Esophagus muscularis mucosa (tissue), 4 donors: ENCODE measurements around the gene CTIF. TPM values are rescaled to one million over a fixed set of nuclear protein-coding genes. Genes with fewer than 3 reads are reported as not detected.

Experiments used
- DNase-seq: peaks from one replicate; pipeline ENCODE4 v3.0.0-alpha.2; 2017; ENCODE audit errors: extremely low spot score
- H3K27ac ChIP-seq, 4 donors: fragments of 200-600 bp; sonication (generic); replicated peaks in 1 of 4; 1 replicate in 3 of 4; 2 replicates in 1 of 4; pipeline ENCODE4 v1.5.1; 2016 to 2019; ENCODE audit warnings: mild to moderate bottlenecking in 1 of 4
- H3K27me3 ChIP-seq, 4 donors: fragments of 200-600 bp; sonication (generic); one replicate each; pipeline versions ENCODE4 v1.5.1 to v1.6.0; 2016 to 2019
- H3K36me3 ChIP-seq, 4 donors: fragments of 200-600 bp; sonication (generic); one replicate each; pipeline ENCODE4 v1.5.1; 2016 to 2019
- H3K4me1 ChIP-seq, 4 donors: fragments of 200-600 bp; sonication (generic); one replicate each; pipeline ENCODE4 v1.5.1; 2016 to 2019
- H3K4me3 ChIP-seq, 4 donors: fragments of 200-600 bp; sonication (generic); 1 replicate in 2 of 4; 2 replicates in 2 of 4; pipeline ENCODE4 v1.5.1; 2016 to 2019; ENCODE audit warnings: mild to moderate bottlenecking in 4 of 4, moderate library complexity in 1 of 4
- H3K9me3 ChIP-seq, 4 donors: fragments of 200-600 bp; sonication (generic); 1 replicate in 3 of 4; 2 replicates in 1 of 4; pipeline ENCODE4 v1.5.1; 2016 to 2019
- CTCF ChIP-seq, 3 experiments: fragments of 200-600 bp in 2 of 3; fragments of 450-650 bp in 1 of 3; sonication (generic) in 2 of 3; IDR thresholded peaks; one replicate each; pipeline ENCODE4 v1.5.1; 2017 to 2019; ENCODE audit warnings: antibody characterized with exemption in 3 of 3, mild to moderate bottlenecking in 2 of 3, moderate library complexity in 1 of 3
- EP300 ChIP-seq: sonication (generic); formaldehyde crosslinking; IDR thresholded peaks from one replicate; pipeline ENCODE4 v1.6.1; 2017; ENCODE audit warnings: antibody characterized with exemption
- POLR2A ChIP-seq: fragments of 450-650 bp; IDR thresholded peaks from one replicate; pipeline ENCODE4 v1.6.1; 2017; ENCODE audit warnings: antibody characterized with exemption, moderate library complexity, mild to moderate bottlenecking, low read depth
- POLR2AphosphoS5 ChIP-seq, 2 donors: sonication (generic); formaldehyde crosslinking; IDR thresholded peaks; one replicate each; pipeline ENCODE4 v1.6.1; 2017; ENCODE audit warnings: antibody characterized with exemption in 2 of 2
- WGBS: methylation state at CpG from one replicate; pipeline ENCODE4 v1.1.5; 2018; 5-methylcytosine and 5-hydroxymethylcytosine counted together
- intact Hi-C: fragments of 100-400 bp; cut with DNase I; formaldehyde crosslinking; loops from one replicate; pipeline ENCODE4 v1.15.1; 2023
- total RNA-seq, 4 donors: library from RNA; depleted of rRNA; stranded (reverse); fragments of >200 nt; gene quantifications; one replicate each; pipeline versions ENCODE4 v1.1.0 to v1.2.1, GENCODE V29; 2016

The CTIF gene
- total RNA-seq, 4 donors from 2014 or later: 63.1 to 137 (median 87.7) TPM

DNA sequence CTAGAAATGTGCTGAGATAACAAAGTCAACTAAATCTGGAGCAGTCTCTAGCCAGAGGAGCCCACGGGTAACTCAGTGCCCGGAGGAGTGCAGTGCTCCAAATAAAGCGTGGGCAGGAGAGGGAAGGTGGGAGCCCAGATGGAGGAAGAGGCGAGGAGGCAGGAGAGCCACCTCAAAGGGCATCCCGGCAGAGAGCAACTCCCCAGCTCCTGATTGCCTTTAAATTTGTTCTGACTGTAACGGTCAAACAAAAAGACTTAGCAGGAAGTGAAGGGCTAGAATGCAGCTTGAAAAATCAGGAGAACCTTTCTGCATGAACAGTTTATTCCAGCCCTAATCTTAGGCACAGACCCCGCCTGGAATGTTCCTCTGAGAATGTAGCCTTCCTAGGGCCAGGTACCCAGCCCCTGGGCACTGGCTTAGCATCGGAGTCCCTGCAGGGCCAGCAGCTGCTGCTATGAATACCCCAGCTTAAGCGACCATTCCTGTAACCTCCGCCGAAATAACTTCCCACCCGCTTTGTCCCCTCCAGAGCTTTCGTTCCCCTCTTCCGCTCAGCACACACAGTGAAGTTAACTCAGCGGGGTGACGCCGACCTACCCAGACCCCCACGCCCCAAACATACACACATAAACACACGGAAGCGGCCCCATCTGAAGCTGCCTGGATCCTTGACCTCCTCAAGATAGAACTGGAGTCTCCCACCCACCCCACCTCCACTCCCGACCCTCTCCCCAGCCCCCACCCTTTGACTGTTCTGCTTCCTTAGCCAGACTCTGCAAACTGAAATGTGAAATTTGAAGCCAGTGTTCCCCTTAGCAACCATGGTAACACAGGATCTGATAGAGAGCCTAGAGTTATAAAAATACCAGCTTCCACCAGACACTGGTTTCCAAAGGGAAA, 288.7 kb downstream of the CTIF start:
- Histone ChIP-seq H3K4me1 (peaks cover 47 to 63% (median 55%) of the 10 kb centered on the region in 4 donors), H3K4me3 (peak overlapping the region; percentile 2 to 19 (median 16)), H3K36me3 (peaks cover 0 to 2% (median 0%) of the 10 kb centered on the region in 4 donors), H3K27ac (peak overlapping the region; percentile 38 to 70 (median 50)), H3K9me3 (peaks cover 0 to 5% (median 0%) of the 10 kb centered on the region in 4 donors), H3K27me3 (no peaks in the 10 kb centered on the region)
- intact Hi-C loops: loop anchor here (5.0 kb wide), 1 partner anchor 45 kb away; no protein-coding TSS in a partner anchor
- TF ChIP-seq CTCF (IDR thresholded peaks at IDR 0.05): no peak
- no peak for TF ChIP-seq POLR2AphosphoS5 (IDR thresholded peaks at IDR 0.05)
- no peak for TF ChIP-seq EP300
- no peak for TF ChIP-seq POLR2A
- WGBS: 33% methylated on average over 20 of the region's 21 CpGs
- DNase-seq: no peak

- H3K4me3 ChIP-seq: peak overlapping the region in 3 of 4 donors; percentile 2 to 19 (median 17)
- H3K4me1 ChIP-seq: peaks cover 53 to 69% (median 61%) of the 10 kb centered on the region in 4 donors
- 19% methylated on average over 3 of the region's 3 CpGs for WGBS
- peak overlapping the region; percentile 38 to 70 (median 50) for H3K27ac ChIP-seq
- H3K9me3 ChIP-seq: peaks cover 0 to 5% (median 0%) of the 10 kb centered on the region in 4 donors
- intact Hi-C loops: loop anchor here (5.0 kb wide), 1 partner anchor 46 kb away; no protein-coding TSS in a partner anchor
- TF ChIP-seq EP300 (no peak), CTCF (IDR thresholded peaks at IDR 0.05) (no peak), POLR2A (no peak), POLR2AphosphoS5 (IDR thresholded peaks at IDR 0.05) (no peak)
- H3K27me3 ChIP-seq: no peaks in the 10 kb centered on the region
- DNase-seq: no peak
- H3K36me3 ChIP-seq: no peaks in the 10 kb centered on the region
Measured at GRCh38 chr18:48828194-48828545, 289.3 kb downstream of the CTIF start.

DNA sequence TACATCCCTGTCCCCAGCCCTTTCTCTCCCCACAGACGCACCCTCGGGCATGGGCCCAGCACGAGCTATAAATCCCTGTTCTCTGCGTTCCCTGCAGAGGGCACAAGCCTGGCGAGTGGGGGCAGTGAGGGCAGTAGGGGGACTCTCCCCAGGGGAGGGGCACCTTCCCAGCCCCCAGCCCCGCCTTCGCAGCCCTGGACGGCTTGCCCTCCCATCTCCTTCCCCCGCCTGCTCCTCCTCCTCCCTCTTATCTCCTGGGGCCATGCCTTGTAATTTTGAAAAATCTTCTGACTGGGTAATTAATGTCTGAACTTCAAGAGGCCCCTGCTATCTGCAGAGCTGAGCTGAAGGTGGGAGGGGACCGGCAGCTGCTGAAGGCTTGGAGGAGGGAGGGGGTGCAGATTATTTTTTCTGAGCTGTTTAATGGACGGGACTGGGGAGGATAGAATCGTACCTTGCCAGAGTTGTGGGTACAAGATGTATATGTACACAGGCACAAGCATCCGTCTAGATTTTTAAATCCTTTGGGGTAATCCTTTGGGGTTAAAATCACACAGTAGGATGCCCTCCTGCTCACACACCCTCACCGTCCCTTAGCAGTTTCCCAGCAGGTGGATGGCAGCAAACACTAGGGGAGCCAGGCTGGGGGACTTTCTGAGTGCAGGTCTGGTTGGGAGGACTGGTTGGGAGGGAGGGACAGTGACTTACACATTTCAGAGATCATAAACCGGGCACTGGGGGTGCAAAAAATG, 290.0 kb downstream of the CTIF start:
- DNase-seq: no peak
- Histone ChIP-seq H3K9me3 (no peaks in the 10 kb centered on the region), H3K27ac (peak overlapping the region; percentile 38 to 70 (median 50)), H3K4me3 (no peak overlapping the region), H3K4me1 (peaks cover 59 to 75% (median 68%) of the 10 kb centered on the region in 4 donors), H3K27me3 (no peaks in the 10 kb centered on the region), H3K36me3 (no peaks in the 10 kb centered on the region)
- intact Hi-C loops: loop anchor here (5.0 kb wide), 1 partner anchor 47 kb away; no protein-coding TSS in a partner anchor
- TF ChIP-seq POLR2AphosphoS5 (IDR thresholded peaks at IDR 0.05) (no peak), POLR2A (no peak), CTCF (IDR thresholded peaks at IDR 0.05) (no peak), EP300 (no peak)
- WGBS: 56% methylated on average over 12 of the region's 15 CpGs

- Histone ChIP-seq H3K27ac (peak overlapping the region in 2 of 4 donors; percentile 22 to 49), H3K27me3 (no peaks in the 10 kb centered on the region), H3K36me3 (no peaks in the 10 kb centered on the region), H3K4me1 (peaks cover 66 to 82% (median 75%) of the 10 kb centered on the region in 4 donors), H3K9me3 (no peaks in the 10 kb centered on the region), H3K4me3 (no peak overlapping the region)
- WGBS: 86% methylated on average over 13 of the region's 13 CpGs
- no peak for TF ChIP-seq POLR2AphosphoS5 (IDR thresholded peaks at IDR 0.05)
- no peak for TF ChIP-seq EP300
- no peak for TF ChIP-seq POLR2A
- TF ChIP-seq CTCF (IDR thresholded peaks at IDR 0.05): no peak
- DNase-seq: no peak
- intact Hi-C loops: loop anchor here (5.0 kb wide), 1 partner anchor 47 kb away; no protein-coding TSS in a partner anchor
Measured at GRCh38 chr18:48829443-48830149, 290.8 kb downstream of the CTIF start.
